GM18499 (cell line): ENCODE results near the gene STX3.

Source experiments
- ATAC-seq: cut with Tn5 transposase; IDR thresholded peaks from one replicate; pipeline ENCODE4 v1.9.1; 2021; ENCODE audit warnings: moderate number of reproducible peaks; ENCODE audit not compliant: insufficient read depth, unreplicated experiment

The STX3 gene

DNA sequence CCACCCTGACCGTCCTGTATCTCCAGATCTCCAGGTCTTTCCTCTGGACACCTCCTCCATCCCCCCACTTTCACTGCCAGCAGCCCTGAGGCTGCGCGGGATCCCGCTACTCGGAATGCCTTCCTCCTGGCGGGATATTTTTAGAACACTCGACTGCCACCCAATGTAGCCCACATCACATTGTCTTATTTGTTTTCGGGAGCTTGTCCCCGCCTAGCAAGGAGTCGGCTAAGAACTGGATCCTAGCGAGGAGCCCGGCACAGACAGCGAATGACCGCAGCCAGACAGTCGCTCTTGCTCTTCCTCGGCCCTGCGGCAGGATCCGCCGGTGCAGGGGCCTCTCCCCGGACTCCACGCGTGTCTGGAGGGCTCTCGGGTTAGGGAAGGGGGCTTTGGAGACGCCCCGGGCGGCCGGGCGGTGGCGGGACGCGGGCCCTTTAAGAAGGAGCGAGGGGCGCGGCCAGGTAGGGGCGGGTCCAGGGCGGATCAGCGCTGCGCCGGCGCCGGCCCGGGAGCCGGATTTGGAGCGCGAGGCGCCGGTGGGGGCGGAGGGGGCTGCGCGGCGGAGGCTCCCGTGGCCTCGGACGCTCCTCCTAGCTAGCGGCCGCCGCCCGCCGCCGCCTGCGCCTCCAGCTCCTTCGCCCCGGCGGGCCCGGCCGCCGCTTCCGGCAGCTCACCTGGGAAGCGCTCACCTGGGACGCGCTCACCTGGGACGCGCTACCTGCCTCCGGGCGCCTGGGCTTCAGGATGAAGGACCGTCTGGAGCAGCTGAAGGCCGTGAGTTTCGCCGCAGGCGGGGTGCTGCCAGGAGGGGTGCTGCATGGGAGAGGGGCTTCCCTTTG is at the start of gene STX3:
STX3 (plus strand) TSS at position 518 of the 842 bp plus-strand sequence; CDS start at position 748, 230 bp downstream.
- no peak for ATAC-seq

- ATAC-seq, result no peak
Observed at GRCh38 chr11:59706518-59707285, 48.5 kb upstream of the STX3 start.

DNA sequence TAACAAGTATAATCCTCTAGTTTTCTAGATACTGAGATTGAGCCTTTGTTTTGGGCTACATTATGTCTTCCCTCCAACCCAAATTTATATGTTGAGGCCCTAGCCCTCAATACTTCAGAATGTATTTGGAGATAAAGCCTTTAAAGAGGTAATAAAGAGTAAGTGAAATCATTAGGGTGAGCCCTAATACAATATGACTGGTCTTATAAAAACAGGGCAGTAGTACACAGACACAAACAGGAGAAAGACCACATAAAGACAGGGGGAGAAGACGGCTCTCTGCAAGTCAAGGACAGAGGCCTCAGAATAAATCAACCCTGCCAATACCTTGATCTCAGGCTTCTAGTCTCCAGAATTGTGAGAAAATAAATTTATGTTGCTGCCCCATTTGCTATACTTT is 47.8 kb upstream of the STX3 start:
- ATAC-seq, result no peak

DNA sequence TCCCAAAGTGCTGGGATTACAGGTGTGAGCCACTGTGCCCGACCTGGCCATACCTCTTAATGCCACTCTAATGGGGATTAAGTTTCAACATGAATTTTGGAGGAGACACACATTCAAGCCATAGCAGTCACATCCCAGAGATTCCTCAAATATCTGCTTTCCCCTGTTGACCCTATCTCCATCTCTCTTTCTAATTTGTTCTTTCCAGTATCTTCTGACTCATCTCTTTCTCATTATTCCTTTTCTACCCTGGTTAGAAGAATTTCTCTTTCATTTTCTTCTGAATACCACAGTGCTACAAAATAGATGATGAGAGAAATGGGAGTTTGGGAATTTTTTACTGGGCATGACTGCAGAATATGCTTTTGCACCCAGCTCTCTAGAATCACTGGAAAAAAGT is 46.6 kb upstream of the STX3 start:
- no peak for ATAC-seq

- ATAC-seq, result no peak
Observed at GRCh38 chr11:59710136-59710847, 44.9 kb upstream of the STX3 start.

DNA sequence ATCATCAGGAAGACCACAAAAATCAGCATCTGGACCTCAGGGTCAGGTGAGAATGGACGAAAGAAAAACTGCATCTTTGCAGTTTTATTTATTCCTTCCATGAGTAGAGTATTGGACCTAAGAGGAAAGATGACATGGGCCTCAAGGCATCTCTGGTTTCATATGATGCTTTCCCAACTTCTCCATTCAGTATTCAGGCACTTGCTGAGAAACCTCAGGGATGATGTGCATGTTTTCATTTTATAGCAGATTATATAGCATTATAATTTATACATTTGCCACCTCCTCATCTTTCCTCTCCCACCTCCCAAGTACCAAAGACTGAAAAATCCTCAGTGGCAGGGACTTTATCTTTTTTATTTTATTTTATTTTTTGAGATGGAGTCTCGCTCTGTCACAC is 41.4 kb upstream of the STX3 start, which contains the start of gene OR10V1:
OR10V1 (minus strand) TSS at position 101 of the 400 bp plus-strand sequence; CDS start at position 101, 0 bp downstream.
- ATAC-seq, result no peak

DNA sequence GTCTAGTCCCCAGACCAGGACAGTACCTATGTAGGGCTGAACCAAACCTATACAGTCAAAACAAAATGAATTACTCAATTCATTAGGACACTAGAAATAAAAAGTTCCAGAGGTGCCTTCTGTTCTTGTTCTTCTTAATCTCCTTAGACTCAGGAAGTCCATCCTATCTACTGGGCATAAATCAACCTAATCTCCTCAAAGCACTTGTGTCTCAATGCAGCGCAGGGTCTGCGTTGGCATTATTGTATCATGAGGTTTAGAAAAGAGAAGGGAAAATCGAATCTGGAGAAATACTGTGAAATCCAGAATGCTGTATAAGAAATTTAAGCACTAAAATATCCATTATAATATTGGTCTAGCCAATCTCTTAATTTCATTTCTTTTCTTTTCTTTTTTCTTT is 39.1 kb upstream of the STX3 start:
- ATAC-seq, result no peak

DNA sequence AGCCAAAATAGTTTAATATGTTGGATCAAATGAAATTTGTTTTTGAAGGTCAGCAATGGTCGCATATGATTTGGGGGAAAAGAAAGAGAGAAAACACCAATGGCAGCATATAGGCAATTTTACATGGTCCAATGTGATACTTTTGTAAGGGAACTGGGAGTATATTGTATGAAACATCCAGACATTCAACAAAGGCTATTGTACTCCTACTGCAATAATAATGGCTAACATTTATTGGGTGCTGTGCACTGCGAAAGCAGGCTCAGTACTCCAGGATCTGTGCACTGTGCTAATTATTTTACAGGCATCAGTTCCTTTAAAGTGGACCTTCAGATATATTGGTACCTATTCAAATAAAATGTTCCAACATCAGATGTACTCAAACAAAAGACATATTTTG is 35.6 kb upstream of the STX3 start:
- no peak for ATAC-seq

DNA sequence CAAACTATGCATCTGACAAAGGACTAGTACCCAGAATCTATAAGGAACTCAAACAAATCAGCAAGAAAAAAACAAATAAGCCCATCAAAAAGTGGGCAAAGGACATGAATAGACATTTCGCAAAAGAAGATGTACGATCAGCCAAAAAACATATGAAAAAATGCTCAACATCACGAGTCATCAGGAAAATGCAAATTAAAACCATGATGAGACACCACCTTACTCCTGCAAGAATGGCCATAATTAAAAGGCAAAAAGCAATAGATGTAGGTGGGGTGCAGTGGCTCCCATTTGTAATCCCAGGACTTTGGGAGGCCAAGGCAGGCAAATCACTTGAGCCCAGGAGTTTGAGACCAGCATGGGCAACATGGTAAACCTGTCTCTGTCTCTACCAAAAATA is 31.1 kb upstream of the STX3 start:
- ATAC-seq, result no peak

DNA sequence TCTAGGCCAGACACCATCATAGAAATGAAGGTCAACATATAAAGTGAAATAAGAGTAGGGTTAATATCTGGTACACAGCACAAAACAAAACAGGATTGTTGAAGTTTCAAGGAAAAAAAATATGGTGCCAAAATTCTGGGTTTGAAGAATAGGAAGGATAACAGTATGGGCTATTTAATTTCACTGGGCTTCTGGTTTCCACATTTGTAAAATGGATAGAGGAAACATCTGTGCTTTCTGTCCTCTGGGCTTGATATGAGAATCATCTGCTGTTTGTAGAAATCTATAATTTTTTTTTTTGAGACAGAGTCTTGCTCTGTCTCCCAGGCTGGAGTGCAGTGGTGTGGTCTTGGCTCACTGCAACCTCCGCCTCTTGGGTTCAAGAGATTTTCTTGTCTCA is 27.8 kb upstream of the STX3 start:
- no peak for ATAC-seq

- no peak for ATAC-seq
Observed at GRCh38 chr11:59728154-59728553, 27.0 kb upstream of the STX3 start.

DNA sequence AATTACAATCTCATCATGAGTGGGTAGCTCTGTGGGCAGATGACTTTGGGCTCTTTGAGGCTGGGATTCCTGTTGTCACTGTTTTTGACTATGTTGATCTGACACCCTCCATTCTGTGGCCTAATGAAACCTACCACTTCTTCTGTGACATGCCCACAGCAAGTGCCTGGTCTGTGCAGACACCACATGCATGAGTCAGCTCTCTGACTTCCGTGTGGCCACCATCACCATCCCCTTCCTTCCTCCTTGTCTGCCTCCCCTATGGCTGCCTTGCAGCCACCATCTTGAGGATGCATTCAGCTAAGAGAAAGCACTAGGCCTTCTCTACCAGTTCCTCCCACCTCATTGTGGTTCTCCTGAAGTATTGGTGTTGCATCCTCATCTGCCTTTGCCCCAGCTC is 26.3 kb upstream of the STX3 start:
- no peak for ATAC-seq

GRCh38 chr11:59729834-59730233 is 25.3 kb upstream of the STX3 start:
- no peak for ATAC-seq

- no peak for ATAC-seq
Observed at GRCh38 chr11:59730896-59731565, 24.1 kb upstream of the STX3 start.

DNA sequence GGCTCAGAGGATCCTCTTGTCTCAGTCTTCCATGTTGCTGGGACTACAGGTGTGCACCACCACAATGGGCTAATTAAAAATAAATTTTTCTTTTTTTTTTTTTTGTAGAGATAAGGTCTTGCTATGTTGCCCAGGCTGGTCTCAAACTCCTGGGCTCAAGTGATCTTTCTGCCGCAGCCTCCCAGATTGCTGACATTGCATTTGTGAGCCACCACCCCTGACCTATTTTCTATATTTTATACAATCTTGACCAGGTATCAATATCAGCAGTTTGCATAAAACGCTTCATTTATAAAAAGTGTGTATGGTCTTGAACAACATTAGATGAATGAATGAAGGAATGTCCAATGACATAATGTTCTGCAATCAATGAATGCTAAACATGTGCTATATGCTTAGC is 9.1 kb upstream of the STX3 start:
- no peak for ATAC-seq

DNA sequence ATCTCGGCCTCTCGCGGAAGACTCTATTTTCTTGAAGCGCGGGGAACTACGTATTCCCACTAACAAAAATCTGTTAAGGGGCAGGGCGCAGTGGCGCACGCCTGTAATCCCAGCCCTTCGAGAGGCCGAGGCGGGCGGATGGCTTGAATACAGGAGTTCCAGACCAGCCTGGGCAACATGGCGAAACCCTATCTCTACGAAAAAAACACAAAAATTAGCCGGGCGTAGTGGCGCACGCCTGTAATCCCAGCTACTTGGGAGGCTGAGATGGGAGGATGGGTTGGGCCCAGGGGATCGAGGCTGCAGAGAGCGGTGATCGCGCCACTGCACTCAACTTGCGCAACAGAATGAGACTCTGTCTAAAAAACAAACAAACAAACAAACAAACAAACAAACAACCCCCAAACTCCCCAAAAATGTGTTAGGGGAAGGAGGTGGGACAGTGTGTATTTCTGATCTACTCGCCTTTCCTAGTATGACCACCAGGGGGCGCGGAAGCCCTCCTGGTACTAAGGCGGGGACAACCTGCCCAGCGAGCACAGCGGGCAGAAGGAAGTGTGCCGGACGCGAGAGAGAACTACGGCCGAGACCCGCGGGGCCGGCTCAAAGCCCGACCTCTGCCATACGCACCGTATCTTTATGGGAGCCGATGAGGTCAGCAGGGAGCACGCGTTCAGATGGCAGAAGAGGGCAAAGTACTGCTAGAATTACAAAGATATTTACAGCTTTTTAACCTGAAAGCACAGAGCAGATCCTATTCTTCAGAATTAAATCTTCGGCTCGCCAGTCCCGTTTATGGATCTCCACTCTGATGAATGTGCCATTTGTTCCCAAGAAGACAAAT is 1.3 kb upstream of the STX3 start:
- peak; percentile 57 for ATAC-seq

GRCh38 chr11:59754494-59754858 is 700 bp upstream of the STX3 start:
- ATAC-seq, result no peak

GRCh38 chr11:59755701-59756557 is 753 bp downstream of the STX3 start:
- no peak for ATAC-seq

GRCh38 chr11:59756558-59756840 is 1.3 kb downstream of the STX3 start:
- no peak for ATAC-seq
